BLaER1 (cell line): Measurements from ENCODE around the gene PIP4K2B.

Experiments used
- H3K27ac ChIP-seq: shearing (Covaris generic); formaldehyde crosslinking; 2 replicates; pipeline ENCODE4 v1.8.1; 2022
- H3K27me3 ChIP-seq: shearing (Covaris generic); formaldehyde crosslinking; 2 replicates; pipeline ENCODE4 v1.8.1; 2022
- H3K36me3 ChIP-seq: shearing (Covaris generic); formaldehyde crosslinking; 2 replicates; pipeline ENCODE4 v1.8.1; 2022
- H3K4me1 ChIP-seq: shearing (Covaris generic); formaldehyde crosslinking; 2 replicates; pipeline ENCODE4 v1.8.1; 2022
- H3K4me2 ChIP-seq: shearing (Covaris generic); formaldehyde crosslinking; 2 replicates; pipeline ENCODE4 v1.8.1; 2022
- H3K4me3 ChIP-seq: shearing (Covaris generic); formaldehyde crosslinking; 2 replicates; pipeline ENCODE4 v1.8.1; 2022
- H3K9ac ChIP-seq: shearing (Covaris generic); formaldehyde crosslinking; 2 replicates; pipeline ENCODE4 v1.8.1; 2022
- H3K9me3 ChIP-seq: shearing (Covaris generic); formaldehyde crosslinking; 2 replicates; pipeline ENCODE4 v1.8.1; 2022
- H4K20me1 ChIP-seq: shearing (Covaris generic); formaldehyde crosslinking; 2 replicates; pipeline ENCODE4 v1.8.1; 2022
- Cebpa-rat ChIP-seq: shearing (Covaris generic); IDR thresholded peaks from 2 replicates; pipeline ENCODE4 v1.8.1; 2022

PIP4K2B gene

DNA sequence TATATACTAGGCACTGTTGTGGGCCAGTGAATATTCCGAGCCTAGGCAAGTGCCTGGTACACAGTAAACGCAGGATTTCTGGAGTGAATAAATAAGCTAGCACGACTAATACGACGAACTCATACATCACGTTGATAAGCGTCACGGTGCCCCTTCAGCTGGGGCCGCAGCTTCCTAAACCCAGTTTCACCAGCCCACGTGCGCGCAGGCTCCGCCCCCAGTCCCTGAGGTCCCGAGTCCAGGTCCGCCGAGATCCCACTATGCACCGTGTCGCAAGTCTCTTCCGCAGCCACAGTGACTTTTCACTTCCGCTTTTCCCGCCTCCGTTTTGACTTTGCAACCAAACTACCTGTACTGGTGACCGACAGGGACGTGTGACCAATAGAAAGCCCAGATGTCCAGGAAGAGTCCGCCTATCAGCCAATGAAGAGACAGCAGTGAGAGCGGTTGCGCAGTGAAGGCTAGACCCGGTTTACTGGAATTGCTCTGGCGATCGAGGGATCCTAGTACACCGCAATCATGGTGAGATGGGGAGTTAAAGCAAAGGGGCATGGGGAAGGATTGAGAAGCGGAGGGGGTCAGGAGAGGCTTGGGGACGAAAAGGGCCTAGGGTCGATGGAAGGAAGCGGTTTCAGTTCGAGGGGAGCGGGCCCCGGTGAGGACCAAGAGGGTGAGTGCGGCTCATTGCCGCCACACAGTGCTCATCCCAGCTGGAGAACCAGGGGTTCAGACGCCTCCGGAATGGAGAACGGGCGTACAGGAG is 46.9 kb downstream of the PIP4K2B start, which contains the start of gene PSMB3:
Gene PSMB3, plus strand, starts transcription at position 434 of the 763 bp plus-strand sequence. Its CDS starts 86 bp downstream, at position 520.
- no peaks in the 10 kb centered on the region for H3K9me3 ChIP-seq
- H3K27me3 ChIP-seq: peaks cover 44% of the 10 kb centered on the region
- peak within 1 kb of the TSS; percentile 95 for H3K9ac ChIP-seq
- H3K4me3 ChIP-seq: peak within 1 kb of the TSS; percentile 94
- TF ChIP-seq Cebpa-rat: peak; percentile 83
- H3K4me2 ChIP-seq: peak within 1 kb of the TSS; percentile 97
- H4K20me1 ChIP-seq: peaks cover 54% of the 10 kb centered on the region
- H3K36me3 ChIP-seq: peaks cover 39% of the 10 kb centered on the region
- H3K4me1 ChIP-seq: peaks cover 50% of the 10 kb centered on the region
- peak within 1 kb of the TSS; percentile 92 for H3K27ac ChIP-seq

DNA sequence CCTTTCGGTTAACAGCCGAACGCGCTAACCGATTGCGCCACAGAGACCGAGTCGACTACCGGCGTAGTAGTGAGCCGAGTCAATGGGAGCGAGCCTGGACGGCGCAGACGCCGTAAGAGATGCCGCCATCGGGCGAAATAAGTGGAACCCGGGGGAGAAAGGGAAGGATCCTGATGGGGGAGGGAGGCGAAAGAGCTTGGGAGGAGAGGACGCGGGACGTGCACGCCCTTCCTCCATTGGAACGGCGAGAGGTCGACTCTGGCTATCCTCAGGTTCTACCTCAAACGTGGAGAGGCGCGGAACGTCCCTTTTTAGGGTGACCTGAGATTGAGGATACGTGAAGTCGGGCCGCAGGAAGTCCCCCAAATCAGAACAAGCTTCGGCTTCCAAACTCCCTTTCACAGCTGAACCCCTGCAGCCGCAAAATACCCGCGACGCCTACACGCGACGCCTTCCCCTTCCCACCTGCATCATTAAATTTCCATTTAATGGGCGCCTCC is 47.5 kb downstream of the PIP4K2B start:
- Histone ChIP-seq H3K27me3 (peaks cover 44% of the 10 kb centered on the region), H4K20me1 (peaks cover 51% of the 10 kb centered on the region), H3K36me3 (peaks cover 33% of the 10 kb centered on the region), H3K9me3 (no peaks in the 10 kb centered on the region), H3K27ac (peak overlapping the region; percentile 70), H3K9ac (peak overlapping the region; percentile 78), H3K4me1 (peaks cover 52% of the 10 kb centered on the region), H3K4me3 (peak overlapping the region; percentile 94), H3K4me2 (peak overlapping the region; percentile 83)
- TF ChIP-seq Cebpa-rat: peak; percentile 85

DNA sequence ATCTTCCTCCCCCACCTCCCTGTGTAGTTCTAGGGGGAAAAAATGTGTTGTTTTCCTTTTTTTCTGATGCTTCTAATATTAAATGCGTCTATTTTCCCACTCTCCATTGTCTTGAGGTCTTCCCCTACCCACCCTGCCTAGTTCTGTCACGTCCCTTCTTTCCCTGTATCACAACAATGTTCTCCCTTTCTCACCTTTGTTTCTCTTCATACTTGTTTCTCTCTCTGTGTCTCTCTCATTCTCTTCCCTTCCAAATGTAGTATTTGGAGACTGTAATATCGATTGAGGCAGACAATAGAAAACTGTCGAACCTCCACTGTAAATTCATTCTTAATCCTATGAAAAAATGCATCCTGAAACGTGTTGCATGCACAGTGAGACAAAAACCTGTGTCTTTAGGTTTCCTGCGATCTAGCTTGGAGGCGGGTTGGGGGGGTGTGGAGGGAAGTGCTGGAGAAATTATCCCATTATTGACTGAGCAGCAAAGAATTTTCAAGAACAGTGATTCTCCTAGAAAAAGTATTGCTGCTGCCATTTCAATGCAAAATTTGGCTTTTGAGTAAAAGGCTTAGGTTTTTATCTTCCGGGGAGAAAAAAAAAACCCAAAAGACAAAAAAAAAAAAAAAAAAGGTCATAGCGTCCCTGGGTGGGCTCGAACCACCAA is 48.1 kb downstream of the PIP4K2B start:
- Histone ChIP-seq H3K4me3 (peak overlapping the region; percentile 94), H3K9ac (no peak overlapping the region), H3K27ac (no peak overlapping the region), H3K4me1 (peaks cover 58% of the 10 kb centered on the region), H3K9me3 (no peaks in the 10 kb centered on the region), H3K36me3 (peaks cover 27% of the 10 kb centered on the region), H3K4me2 (peak overlapping the region; percentile 83), H3K27me3 (peaks cover 44% of the 10 kb centered on the region), H4K20me1 (peaks cover 51% of the 10 kb centered on the region)
- no peak for TF ChIP-seq Cebpa-rat

DNA sequence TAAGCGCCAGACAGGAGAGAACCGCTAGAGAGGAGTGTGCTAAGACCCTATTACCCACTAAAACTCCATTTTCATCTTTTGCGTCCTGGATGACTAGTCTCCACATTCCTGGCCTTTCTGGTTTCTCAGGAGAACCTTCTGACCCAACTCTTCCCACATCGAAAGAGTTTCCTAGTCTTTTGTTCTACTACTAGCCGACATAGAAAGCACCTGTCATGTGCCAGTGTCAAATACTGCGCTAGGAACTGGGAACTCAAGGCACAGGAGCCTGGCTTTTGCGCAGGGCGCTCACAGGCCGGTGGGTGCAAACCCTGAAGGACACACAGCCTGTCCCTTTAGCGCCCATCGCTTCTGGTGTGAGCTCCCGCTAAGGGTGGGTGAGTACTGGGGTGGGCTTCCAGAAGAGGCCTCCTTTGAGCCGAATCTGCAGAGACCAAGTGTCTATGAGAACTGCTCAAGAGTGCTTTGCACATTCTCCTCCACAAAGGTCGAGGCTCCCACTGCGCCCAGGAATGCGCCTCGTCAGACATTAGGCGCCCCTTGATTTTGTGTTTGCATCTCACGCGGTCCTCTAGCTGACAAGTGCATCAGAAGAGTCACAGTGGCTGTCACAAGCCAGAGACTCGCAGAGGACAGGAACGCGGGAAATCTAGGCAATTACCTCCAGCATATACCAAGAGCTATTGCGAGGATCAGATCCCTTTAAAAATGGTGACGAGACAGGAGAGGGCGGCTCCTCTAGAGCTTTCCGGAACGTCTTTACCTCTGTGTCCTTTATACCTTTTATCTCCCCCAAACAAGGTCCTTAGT is 48.8 kb downstream of the PIP4K2B start:
- no peak overlapping the region for H3K9ac ChIP-seq
- peak overlapping the region; percentile 83 for H3K4me2 ChIP-seq
- H3K9me3 ChIP-seq: no peaks in the 10 kb centered on the region
- peak overlapping the region; percentile 94 for H3K4me3 ChIP-seq
- peaks cover 44% of the 10 kb centered on the region for H3K27me3 ChIP-seq
- peaks cover 51% of the 10 kb centered on the region for H4K20me1 ChIP-seq
- no peak overlapping the region for H3K27ac ChIP-seq
- TF ChIP-seq Cebpa-rat: no peak
- H3K36me3 ChIP-seq: peaks cover 19% of the 10 kb centered on the region
- H3K4me1 ChIP-seq: peaks cover 65% of the 10 kb centered on the region

DNA sequence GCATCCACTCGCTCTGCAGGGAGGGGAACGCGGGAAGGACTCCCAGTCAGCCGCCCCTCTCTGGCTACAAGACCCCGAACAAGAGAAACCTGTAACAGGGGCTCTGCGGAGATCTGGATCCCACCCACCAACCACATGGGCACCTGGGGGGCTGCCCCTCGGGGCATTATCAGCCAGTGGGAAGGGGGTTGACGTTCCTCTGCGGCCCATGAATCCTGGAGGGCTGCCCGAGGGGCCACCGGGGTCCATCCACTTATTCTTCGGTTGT is 49.4 kb downstream of the PIP4K2B start:
- Histone ChIP-seq H3K9me3 (no peaks in the 10 kb centered on the region), H3K4me2 (peak overlapping the region; percentile 83), H3K36me3 (peaks cover 14% of the 10 kb centered on the region), H3K4me3 (peak overlapping the region; percentile 64), H4K20me1 (peaks cover 50% of the 10 kb centered on the region), H3K4me1 (peaks cover 71% of the 10 kb centered on the region), H3K27ac (no peak overlapping the region), H3K27me3 (peaks cover 44% of the 10 kb centered on the region), H3K9ac (no peak overlapping the region)
- no peak for TF ChIP-seq Cebpa-rat

DNA sequence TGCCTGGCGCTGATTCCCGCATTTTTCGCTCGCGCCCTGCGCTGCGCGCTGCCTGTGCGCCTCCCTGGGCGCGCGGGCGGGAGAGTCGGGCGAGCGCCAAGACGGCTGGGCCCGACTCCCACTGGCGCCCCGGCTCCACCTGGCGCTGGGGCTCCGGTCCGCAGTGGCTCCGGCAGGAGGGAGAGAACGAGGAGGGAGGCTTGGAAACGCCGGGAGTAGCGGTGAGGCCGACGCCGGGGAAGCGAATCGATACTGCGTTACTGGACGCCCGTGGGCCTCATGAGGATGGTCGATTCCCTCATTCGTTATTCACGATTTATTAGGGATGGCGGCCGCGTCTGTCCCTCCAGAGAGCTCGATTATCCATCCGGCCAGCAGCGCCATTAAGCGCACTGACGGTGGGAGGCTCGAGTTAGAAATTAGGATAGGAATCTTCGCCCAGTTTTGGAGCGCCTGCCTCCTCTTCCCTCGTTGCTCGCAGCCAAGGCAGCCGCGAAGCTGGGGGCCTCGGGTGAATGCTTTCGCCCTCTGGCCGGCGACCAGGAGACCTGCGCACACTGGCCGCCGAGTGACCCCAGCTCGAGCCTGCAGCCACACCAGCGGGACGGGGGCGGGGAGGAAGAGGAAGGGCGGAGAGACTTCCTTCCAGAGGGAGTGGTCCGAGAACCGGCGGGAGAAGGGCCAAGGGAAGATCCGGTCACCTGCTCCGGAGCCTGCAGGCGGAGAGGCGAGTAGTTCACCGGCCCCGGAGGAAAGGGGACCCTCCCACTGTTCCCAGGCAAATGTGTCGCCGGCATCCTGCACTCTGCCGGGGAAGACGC is 49.9 kb downstream of the PIP4K2B start:
- H3K9me3 ChIP-seq: no peaks in the 10 kb centered on the region
- H3K27ac ChIP-seq: no peak overlapping the region
- peaks cover 9% of the 10 kb centered on the region for H3K36me3 ChIP-seq
- peaks cover 45% of the 10 kb centered on the region for H4K20me1 ChIP-seq
- H3K27me3 ChIP-seq: peaks cover 44% of the 10 kb centered on the region
- H3K4me1 ChIP-seq: peaks cover 74% of the 10 kb centered on the region
- TF ChIP-seq Cebpa-rat: no peak
- peak overlapping the region; percentile 64 for H3K4me3 ChIP-seq
- H3K9ac ChIP-seq: 0 out of 2 replicates have a peak overlapping the region, but pooled peaks have one; percentile 19
- H3K4me2 ChIP-seq: peak overlapping the region; percentile 83

DNA sequence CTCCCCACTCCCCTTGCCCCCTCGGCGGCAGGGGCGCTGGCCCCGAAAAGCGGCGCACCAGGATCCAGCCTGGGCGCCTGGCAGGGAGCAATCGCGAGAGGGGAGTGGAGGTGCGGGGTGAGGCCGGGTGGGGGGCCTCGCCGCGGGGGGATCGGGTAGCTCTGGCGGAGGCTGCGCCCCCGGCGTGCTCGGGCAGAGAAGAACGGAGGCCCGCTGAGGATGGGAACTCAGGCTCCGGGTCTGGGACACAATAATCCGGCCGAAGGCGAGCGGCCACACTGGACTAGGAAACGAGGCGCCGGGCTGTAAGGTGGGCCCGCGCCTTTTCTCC is 50.5 kb downstream of the PIP4K2B start:
- Histone ChIP-seq H3K27me3 (peaks cover 44% of the 10 kb centered on the region), H3K4me2 (peak overlapping the region; percentile 83), H3K4me1 (peaks cover 74% of the 10 kb centered on the region), H4K20me1 (peaks cover 40% of the 10 kb centered on the region), H3K9ac (0 out of 2 replicates have a peak overlapping the region, but pooled peaks have one; percentile 19), H3K36me3 (peaks cover 3% of the 10 kb centered on the region), H3K9me3 (no peaks in the 10 kb centered on the region), H3K4me3 (peak overlapping the region; percentile 64), H3K27ac (no peak overlapping the region)
- no peak for TF ChIP-seq Cebpa-rat

DNA sequence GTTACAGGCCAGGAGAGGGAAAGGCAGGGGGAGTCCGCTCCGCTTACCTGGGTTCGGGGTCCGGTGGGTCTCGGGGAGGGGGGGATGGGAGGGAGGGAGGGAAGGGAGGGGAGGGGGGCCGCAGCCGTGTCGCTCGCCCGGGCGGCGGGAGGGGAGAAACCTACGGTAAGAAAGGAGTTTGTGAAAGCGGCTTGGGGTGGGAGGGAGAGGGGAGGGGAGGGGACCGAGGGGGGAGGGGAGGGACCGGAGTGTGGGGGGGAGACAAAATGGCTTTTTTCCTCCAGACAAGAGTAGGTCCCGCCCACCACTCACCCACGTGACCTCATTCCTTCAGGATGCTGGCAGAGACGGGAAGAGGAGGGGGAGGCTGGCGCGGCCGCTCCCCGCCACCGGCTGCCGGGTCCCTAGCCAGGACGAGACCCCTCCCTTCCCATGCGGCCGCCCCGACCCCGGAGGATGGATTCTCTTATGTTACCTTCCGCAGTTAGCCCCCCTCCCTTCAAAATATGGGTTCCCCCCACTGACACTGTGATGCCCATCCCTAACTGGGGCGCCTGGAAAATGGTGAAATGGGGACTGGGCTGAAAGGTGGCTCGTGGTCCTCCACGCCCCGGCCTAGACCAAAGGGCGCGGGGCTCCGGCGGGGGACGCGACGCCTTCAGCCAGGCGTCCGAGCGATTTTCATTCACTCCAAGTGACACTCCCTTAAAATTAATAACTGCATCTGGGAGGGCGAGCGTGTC is 51.0 kb downstream of the PIP4K2B start, which contains the start of gene PCGF2:
Gene PCGF2, minus strand, starts transcription at position 188 of the 743 bp plus-strand sequence. CDS start 7,934 bp downstream, outside the sequence.
- H3K9ac ChIP-seq: peak within 1 kb of the TSS; percentile 78
- peak within 1 kb of the TSS; percentile 80 for H3K4me3 ChIP-seq
- peaks cover 44% of the 10 kb centered on the region for H3K27me3 ChIP-seq
- no peaks in the 10 kb centered on the region for H3K9me3 ChIP-seq
- no peaks in the 10 kb centered on the region for H3K36me3 ChIP-seq
- no peak for TF ChIP-seq Cebpa-rat
- peak within 1 kb of the TSS; percentile 65 for H3K27ac ChIP-seq
- H3K4me1 ChIP-seq: peaks cover 74% of the 10 kb centered on the region
- H3K4me2 ChIP-seq: peak within 1 kb of the TSS; percentile 93
- H4K20me1 ChIP-seq: peaks cover 35% of the 10 kb centered on the region
